Activated CD8-positive, alpha-beta memory T cell treated with anti-CD3 and anti-CD28 coated beads for 36 hours (primary cell): Measurements from ENCODE around the gene RRN3. TPM values are rescaled to one million over a fixed set of nuclear protein-coding genes. Genes with fewer than 3 reads are reported as not detected.
"Not testable (repeated sequence)": the region's sequence is repeated elsewhere in the genome, so short reads cannot be mapped to it uniquely, and the experiment has no call there.

Source experiments
- CTCF ChIA-PET: fragments of 350-600 bp; sonication (Branson Sonifier 250); formaldehyde crosslinking; loops from one replicate; lab custom pipeline; 2021; ENCODE audit warnings: antibody characterized with exemption; lab: Charles Lee
- POLR2A ChIA-PET: fragments of 350-600 bp; sonication (Branson Sonifier 250); formaldehyde crosslinking; loops from one replicate; lab custom pipeline; 2021; ENCODE audit warnings: antibody characterized with exemption; lab: Charles Lee
- total RNA-seq, 2 experiments: library from RNA; stranded (reverse); gene quantifications; one replicate each; pipeline ENCODE4 v1.2.3, GENCODE V29; 2021

Gene RRN3
- total RNA-seq, 2 experiments from 2014 or later = 50.7 to 55.2 TPM

DNA sequence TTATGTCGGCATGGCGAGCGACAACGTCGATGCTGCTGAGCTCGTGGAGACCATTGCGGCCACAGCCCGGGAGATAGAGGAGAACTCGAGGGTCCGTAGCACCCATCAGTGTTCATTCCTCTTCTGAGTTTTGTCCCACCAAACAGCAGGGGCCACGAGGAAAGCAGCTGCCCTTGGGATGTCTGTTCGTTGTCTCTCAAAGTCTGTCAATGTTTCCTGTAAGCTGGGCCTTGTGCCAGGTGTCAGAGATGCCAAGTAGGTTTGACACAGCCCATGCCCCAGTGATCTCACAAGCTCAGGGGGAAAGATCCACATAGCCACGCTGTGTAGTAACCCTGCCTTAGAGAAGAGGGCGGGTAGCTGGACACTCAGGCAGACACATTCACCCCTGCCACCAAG lies 60.8 kb downstream of the RRN3 start:
- POLR2A ChIA-PET = no interaction called here
- CTCF ChIA-PET = no interaction called here

DNA sequence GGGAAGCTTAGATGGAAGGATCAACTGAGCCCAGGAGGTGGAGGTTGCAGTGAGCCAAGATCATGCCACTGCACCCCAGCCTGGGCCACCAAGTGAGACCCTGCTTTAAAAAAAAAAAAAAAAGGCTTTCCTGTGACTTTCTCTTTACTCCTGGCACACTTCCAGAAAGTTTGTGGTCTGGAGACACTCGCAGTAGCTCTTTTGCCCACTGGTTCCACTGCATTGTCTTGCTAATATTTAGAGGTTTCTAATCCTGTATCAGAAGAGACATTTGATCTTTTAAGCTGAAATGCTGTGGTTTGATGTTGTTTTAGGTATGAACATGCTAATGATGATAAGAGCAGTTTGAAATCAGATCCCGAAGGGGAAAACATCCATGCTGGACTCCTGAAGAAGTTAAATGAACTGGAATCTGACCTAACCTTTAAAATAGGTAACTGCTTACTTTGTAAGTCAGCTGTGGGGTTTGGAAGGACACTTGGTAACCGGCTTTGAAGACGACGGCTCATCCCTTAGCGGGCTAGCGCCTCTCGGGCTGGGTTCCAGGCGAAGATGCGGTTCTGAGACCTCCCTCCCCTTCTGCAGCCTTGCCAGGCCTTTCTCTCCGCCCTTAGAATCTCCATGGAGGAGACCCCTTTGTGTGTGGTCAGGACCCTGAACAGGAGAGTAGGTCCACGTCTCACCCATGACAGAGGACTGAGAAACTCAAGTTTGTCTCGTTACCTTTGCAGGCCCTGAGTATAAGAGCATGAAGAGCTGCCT lies 61.3 kb downstream of the RRN3 start:
- POLR2A ChIA-PET = interaction anchor here (0.6 kb wide), 1 partner anchor 61 kb away, joined by 3 read pairs; no protein-coding TSS in a partner anchor
- CTCF ChIA-PET = no interaction called here

DNA sequence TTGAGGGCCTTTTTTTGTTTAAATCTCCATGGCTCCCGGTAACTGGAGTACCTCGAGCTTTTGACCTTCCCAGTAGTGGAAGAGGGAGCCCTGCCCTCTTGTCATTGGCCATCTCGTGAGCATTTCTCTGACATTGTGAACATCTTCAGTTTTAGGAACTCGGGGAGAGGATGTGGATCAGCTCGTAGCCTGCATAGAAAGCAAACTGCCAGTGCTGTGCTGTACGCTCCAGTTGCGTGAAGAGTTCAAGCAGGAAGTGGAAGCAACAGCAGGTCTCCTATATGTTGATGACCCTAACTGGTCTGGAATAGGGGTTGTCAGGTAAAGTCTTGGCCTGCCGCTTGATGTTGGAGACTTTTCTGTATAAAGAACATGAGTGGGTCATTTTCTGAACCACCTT lies 62.5 kb downstream of the RRN3 start:
- CTCF ChIA-PET = no interaction called here
- POLR2A ChIA-PET = no interaction called here

DNA sequence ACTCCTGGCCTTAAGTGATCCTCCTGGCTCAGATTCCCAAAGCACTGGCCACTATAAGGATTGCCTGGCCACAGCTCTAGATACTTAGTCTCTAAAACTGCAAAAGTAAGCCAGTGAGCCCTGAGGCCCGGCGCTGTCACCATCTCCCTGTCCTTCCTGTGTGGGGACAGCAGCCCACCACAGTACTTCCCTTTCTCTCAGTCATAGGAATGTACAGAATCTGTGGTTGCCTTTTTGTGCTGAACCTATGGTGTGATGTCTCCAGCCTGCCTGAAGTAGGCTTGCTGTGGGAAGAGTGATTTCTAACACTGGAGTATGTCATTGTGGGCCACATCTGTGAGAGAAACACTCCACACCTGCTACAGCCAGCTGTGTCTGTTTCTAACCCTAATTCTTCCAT lies 62.9 kb downstream of the RRN3 start:
- POLR2A ChIA-PET = no interaction called here
- CTCF ChIA-PET = interaction anchor here (0.7 kb wide), 1 partner anchor 76 kb away, joined by 3 read pairs; no protein-coding TSS in a partner anchor

DNA sequence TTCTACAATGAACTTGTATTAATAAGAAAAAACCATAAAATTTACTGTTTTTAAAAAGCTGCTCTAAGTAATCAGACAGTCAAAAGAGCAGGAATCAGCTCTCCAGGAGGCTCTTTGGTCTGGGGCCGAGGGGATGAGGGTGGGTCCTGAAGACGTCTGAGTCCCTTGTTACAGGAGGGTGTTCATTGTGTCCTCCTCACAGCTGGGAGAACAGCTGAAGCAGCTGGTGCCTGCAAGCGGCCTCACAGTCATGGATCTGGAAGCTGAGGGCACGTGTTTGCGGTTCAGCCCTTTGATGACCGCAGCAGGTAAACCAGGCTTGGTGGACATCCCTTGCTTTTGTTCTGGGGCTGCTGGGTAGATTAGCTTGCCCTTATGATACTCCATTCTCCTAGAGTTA lies 64.3 kb downstream of the RRN3 start:
- CTCF ChIA-PET, POLR2A ChIA-PET: not testable (repeated sequence)

DNA sequence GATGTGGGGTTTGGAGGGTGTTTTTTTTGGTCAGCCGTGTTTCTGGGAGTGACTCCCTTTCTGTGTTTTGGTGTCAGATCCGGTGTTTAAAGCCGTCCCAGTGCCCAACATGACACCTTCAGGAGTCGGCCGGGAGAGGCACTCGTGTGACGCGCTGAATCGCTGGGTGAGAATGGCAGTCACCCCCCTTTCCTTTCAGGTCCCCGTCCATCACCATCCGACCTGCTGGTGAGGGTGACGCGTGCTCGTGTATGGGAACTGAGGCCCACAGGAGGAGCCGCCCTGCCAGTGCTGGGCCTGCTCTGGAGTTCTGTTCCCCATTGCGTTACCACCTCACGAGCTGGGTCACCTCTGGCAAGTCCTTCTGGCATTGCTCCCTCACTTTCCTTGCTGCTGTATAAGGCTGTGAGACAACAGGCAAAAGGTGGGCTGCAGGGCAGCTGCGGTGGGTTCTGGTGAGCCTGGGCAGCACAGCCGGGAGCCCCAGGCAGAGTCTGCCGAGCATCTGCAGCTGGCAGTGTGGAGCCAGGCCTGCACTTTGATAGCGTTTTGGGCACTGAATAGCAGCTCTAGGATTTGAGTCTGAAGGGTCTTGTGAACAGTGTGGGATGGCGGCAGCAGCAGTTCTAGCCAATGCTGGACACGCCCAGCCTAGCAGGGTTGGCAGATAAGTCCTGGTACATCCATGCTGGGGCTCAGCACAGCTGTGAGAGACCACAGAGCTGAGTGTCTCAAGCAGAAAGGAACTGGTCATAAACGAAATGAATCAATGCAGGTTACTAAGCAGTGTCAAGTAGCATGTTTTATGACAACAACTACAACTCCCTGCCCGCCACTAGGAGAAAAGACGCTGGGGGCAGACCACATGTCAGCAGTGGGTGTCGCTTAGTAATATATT lies 65.0 kb downstream of the RRN3 start:
- POLR2A ChIA-PET, CTCF ChIA-PET: not testable (repeated sequence)

DNA sequence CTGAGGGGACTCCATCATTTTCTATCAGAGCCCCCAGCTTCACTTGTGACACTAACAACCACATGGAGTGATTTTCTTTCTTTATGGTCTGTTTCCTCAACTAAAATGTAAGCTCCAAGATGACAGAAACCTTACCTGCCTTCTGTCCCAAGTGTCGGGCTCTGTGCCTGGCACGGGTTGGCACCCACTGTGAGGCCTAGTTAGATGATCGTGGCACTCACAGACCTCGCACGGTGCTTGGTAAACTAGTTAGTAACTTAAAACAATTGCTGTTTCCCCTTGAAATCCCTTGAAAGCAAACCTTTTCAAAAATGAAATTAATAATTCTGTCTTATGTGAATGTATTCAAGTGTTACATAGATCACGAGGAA lies 65.7 kb downstream of the RRN3 start:
- CTCF ChIA-PET, POLR2A ChIA-PET: not testable (repeated sequence)

DNA sequence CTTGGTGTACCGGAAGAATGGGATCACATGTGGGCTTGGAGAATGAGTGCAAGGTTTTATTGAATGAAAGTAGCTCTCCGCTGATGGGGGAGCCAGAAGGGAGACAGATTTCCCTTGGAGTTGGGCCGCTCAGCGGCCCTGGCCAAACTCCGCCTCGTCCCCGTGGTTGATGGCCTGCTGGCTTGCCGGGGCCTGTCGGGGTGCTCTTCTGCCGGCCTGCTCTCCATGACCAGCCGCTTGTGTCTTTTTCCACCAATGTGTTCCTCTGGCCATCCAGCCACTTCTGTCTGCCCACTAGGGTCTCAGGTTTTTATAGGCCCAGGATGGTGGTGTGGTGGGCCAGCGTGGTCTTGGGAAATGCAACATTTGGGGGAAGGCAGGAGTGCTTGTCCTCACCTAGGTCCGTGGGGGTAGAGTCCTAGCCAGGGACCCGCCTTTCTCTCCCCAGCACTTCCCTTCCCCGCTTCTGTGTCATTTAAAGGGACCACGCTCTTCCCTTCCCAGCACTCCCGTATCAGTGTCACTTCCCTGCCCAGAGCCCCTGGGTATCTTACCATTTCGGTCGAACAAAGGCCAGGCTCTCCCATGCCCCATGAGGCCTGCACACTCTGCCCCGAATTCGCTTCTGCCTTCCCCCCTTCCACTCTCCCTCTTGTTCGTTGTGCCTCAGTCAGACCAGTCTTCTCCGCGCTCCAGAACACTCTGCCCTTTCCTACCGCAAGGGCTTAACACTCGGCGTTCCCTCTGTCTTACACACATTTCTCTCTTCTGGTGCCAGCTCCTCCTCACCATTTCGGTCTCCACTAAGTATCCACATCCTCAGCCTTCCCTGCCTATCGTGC lies 66.3 kb downstream of the RRN3 start:
- POLR2A ChIA-PET, CTCF ChIA-PET: not testable (repeated sequence)

DNA sequence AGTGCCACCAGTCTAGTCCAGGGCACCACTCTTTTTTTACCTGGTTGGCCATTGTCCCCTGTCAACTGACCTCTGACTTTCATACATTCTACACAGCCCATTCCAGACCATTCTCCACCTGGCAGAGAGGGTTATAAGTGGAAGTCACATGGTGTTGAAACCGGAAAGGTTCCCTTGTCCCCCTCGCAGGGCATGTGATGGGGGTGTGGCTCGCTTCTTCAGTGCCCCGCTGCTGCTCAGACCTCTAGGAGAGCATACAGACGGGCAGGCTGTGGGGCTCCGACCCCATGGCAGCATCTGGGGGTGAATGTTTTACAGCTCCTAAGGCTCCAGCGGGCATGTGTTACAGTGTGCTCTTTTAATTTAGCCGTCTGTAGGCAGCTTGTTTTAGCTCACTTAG lies 67.0 kb downstream of the RRN3 start:
- POLR2A ChIA-PET, CTCF ChIA-PET: not testable (repeated sequence)

DNA sequence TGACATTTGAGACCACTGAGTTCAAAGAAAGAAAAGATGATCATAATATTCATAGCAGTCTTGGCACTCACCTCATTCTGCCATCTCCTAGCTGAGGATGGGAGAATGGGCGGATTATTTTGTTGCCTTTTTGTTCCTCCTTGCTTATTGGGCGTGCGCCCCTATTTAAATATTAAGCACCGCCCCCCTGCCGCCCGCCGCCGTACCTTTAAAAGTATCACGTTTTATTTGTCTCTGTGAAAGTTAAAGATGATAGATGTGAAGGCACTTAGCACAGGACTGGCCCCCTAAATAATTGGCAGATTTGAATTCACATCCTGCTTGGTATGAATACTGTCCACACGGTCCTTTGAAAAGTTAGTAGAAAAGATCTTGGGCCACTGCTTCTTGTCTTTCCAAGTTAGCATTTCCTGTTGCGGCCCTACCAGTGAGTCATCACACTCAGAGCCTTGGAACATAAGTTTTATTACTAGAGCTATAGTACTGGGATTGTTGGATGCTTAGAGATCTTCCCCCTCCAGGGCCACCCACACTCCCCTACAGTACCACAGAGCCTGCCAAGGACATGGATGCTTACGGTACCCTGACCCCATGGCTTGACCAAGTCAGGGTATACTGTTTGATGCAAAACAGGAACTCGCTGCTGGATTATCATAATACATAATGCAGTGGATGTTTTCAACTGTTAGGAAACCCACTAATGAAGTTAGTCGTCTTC lies 68.7 kb downstream of the RRN3 start:
- CTCF ChIA-PET = interaction anchor here (1.1 kb wide), 1 partner anchor 12 kb away, joined by 3 read pairs; no protein-coding TSS in a partner anchor
- POLR2A ChIA-PET = not testable (repeated sequence)

DNA sequence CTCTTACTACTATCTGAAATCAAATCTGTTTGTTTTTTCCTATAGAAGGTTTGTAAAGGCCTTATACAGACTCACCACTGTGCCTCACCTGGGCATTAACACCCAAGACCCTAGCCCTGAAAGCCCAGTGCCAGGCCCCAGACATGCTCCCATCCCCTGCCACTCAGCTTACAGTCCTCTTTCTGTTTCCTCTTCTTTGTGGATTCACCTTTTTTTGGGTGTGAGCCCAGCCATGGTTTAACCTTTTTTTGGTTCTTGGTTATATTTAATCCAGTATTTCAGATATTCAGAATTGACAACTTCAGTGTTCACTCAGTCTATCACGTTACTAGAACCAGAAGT lies 69.2 kb downstream of the RRN3 start:
- POLR2A ChIA-PET = not testable (repeated sequence)
- CTCF ChIA-PET = interaction anchor here (1.1 kb wide), 1 partner anchor 13 kb away, joined by 3 read pairs; no protein-coding TSS in a partner anchor

DNA sequence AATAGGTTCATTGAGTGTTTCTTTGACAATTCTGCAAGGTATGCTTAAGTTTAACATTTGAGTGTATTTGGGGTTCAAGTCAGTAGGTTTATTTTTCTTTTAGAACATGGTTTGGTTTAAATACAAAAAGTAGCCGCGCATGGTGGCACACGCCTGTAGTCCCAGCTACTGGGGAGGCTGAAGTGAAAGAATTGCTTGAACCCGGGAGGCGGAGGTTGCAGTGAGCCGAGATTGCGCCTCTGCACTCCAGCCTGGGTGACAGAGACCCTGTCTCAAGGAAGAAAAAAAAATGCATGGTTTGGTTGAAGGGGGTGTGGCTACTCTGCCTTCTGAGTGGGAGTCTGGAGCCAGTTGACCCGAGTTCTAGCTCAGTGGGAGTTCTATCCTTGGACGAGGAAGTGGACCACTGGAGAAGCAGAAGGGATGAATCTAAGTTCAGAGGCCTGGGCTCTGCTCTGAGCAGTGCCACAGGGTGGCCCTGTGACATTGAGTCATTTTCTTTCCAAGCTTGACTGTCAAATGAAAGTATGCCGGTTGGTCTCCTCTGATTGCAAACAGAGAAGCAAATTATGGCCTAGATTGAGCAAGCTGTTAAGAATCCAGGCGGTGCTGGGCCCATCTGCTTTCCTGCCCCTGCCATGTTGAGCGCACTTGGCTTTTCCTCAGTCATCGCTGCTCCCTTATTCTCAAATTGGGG lies 70.5 kb downstream of the RRN3 start:
- CTCF ChIA-PET, POLR2A ChIA-PET: not testable (repeated sequence)

DNA sequence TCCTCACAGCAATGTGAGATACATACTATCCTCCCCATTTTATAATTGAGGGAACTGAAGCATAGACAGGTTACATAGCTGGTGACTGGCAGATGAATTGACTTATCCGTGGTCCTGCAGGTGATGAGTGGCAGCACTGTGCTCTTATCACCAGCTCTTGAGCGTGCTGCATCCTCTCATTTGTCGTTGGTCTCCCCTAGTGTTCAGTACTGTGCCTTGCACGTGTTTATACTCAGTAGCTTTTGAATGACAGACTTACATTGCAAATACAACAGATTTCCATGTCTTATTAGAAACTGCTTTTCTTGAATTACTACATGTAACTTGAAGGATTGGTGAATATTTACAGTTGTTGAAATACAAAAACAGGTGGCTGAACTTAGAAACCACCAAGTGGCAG lies 71.9 kb downstream of the RRN3 start:
- POLR2A ChIA-PET = not testable (repeated sequence)

DNA sequence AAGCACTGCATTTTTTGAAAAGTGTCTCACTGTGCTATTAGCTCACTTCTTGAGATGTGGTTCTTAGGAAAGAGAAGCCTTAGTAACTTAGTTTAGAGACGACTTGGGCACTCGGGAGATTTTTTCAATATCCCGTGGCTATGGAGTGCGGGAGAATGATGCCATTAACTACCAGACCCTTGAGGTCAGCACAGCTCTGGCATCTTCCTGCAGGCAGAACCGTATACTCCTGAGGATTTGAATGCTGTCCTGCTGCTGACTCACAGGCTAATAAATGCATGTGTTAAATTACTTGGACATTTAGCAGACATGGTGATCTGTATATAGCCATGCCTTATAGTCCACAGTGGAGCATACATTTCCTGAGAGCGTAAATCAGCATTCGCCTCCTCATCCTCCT lies 72.6 kb downstream of the RRN3 start:
- CTCF ChIA-PET, POLR2A ChIA-PET: not testable (repeated sequence)

More for the DNA sequence above, 71.9 kb downstream of the RRN3 start:
- CTCF ChIA-PET = not testable (repeated sequence)

DNA sequence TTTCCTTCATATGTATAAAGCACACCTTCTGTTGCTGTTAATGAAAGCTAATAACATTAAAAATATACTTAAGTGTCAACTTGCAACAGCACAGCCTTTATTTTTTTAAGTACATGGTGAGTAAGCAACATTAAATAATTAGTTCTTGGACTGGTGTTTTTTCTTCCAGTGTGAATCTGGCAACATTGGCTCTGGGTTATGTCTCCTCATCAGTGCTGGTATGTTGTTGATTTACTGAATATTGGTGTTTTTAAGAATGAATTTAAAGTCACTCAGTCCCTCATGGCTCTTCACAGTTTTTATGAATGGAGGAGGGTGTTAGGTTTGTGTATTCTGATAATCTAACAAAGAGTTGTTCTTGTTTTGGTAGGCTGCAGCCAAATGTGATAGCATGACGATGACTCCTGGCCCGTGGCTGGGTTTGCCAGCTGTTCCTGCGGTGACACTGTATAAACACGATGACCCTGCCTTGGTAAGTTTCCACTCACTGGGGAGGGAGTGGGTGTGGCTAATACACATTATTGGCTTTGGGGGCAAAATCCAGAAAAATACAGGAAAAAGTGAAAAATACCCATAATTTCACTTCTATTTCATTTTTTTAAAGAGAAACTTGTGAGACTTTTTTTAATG lies 77.0 kb downstream of the RRN3 start:
- POLR2A ChIA-PET = not testable (repeated sequence)

DNA sequence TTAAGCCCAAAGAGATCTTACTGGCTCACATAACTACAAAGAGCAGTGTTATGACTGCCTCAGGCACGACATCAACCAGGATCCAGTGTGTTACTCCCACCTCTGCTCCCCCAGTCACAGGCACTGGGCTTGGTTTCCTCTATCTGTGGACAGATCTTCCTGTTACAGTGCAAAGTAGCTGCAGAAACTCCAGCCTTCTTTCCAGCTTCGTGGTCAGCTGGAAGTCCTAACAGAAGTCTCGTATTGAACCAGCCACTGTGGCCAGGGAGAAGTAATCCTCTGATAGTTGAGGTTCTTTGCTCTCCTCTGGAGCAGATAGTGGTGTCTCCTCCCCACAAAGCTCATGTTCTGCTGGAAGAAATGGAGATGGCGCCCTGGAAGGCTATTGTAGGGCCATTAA lies 77.7 kb downstream of the RRN3 start:
- CTCF ChIA-PET, POLR2A ChIA-PET: not testable (repeated sequence)

More for the DNA sequence above, 77.0 kb downstream of the RRN3 start:
- CTCF ChIA-PET = not testable (repeated sequence)

DNA sequence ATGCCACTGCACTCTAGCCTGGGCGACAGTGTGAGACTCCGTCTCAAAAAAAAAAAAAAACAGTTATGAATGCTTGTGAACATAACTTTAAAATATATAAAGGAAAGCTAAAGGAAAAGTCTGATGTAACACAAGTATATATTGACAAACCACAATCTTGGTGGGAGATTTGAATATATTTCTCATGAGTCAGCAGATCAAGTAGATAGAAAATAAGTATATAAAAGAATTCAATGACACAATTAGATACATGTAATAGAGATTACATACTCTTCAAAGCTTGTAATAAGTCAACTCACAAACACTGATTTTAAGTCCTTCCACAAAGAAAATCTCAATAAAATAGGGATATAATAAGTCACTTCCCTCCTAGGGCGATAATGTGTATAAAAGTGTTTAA lies 78.4 kb downstream of the RRN3 start:
- POLR2A ChIA-PET, CTCF ChIA-PET: not testable (repeated sequence)

DNA sequence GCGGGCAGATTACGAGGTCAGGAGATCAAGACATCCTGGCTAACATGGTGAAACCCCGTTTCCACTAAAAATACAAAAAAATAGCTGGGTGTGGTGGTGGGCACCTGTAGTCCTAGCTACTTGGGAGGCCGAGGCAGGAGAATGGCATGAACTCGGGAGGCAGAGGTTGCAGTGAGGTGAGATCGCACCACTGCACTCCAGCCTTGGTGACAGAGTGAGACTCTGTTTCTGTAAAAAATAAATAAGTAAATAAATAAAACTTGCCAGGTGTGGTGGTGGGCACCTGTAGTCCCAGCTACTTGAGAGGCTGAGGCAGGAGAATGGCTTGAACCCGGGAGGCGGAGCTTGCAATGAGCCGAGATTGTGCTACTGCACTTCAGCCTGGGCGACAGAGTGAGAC lies 81.1 kb downstream of the RRN3 start:
- CTCF ChIA-PET, POLR2A ChIA-PET: not testable (repeated sequence)
